H9 (cell line): ENCODE data around the gene ATXN7. TPM values are rescaled to one million over a fixed set of nuclear protein-coding genes. Genes with fewer than 3 reads are reported as not detected.

ENCODE experiments used
- DNase-seq: peaks from one replicate; pipeline ENCODE4 v3.0.0-alpha.2; 2017
- H2AFZ ChIP-seq: one replicate; pipeline ENCODE4 v1.6.1; 2013; ENCODE audit warnings: mild to moderate bottlenecking, low read length, control low read depth, moderate library complexity
- H2AK5ac ChIP-seq: 2 replicates; pipeline ENCODE4 v1.6.1; 2013; ENCODE audit warnings: low read length, control low read depth, mixed read lengths; ENCODE audit not compliant: insufficient read length
- H2BK120ac ChIP-seq: one replicate; pipeline ENCODE4 v1.6.1; 2013; ENCODE audit warnings: low read depth, mild to moderate bottlenecking, low read length, control low read depth, inconsistent platforms; ENCODE audit not compliant: poor library complexity, severe bottlenecking
- H2BK12ac ChIP-seq: 2 replicates; pipeline ENCODE4 v1.6.1; 2013; ENCODE audit warnings: low read length, control low read depth, mixed read lengths, low read depth; ENCODE audit not compliant: insufficient read length
- H2BK15ac ChIP-seq: 2 replicates; pipeline ENCODE4 v1.6.1; 2013; ENCODE audit warnings: low read depth, low read length, control low read depth
- H2BK20ac ChIP-seq: one replicate; pipeline ENCODE4 v1.6.1; 2013; ENCODE audit warnings: low read depth, mild to moderate bottlenecking, low read length, control low read depth, inconsistent platforms; ENCODE audit not compliant: poor library complexity, severe bottlenecking
- H2BK5ac ChIP-seq: 2 replicates; pipeline ENCODE4 v1.6.1; 2013; ENCODE audit warnings: low read length, control low read depth, mixed read lengths; ENCODE audit not compliant: insufficient read length
- H3K14ac ChIP-seq: 2 replicates; pipeline ENCODE4 v1.6.1; 2013; ENCODE audit warnings: low read length, control low read depth; ENCODE audit not compliant: insufficient read depth
- H3K18ac ChIP-seq: 2 replicates; pipeline ENCODE4 v1.6.1; 2013; ENCODE audit warnings: low read depth, mild to moderate bottlenecking, mixed read lengths, low read length, control low read depth; ENCODE audit not compliant: insufficient read length
- H3K23ac ChIP-seq: 2 replicates; pipeline ENCODE4 v1.6.1; 2013; ENCODE audit warnings: low read length, control low read depth, mixed read lengths, low read depth; ENCODE audit not compliant: insufficient read length
- H3K23me2 ChIP-seq: 2 replicates; pipeline ENCODE4 v1.6.1; 2013; ENCODE audit warnings: low read depth, mild to moderate bottlenecking, mixed read lengths, low read length, control low read depth; ENCODE audit not compliant: insufficient read length, poor library complexity, severe bottlenecking
- H3K27ac ChIP-seq: 2 replicates; pipeline ENCODE4 v1.5.1; 2013; ENCODE audit warnings: low read length, control low read depth, mixed read lengths, low read depth; ENCODE audit not compliant: insufficient read length
- H3K27me3 ChIP-seq: 2 replicates; pipeline ENCODE4 v1.6.1; 2013; ENCODE audit warnings: low read length, control low read depth, inconsistent platforms; ENCODE audit not compliant: insufficient read depth
- H3K4ac ChIP-seq: 2 replicates; pipeline ENCODE4 v1.6.1; 2013; ENCODE audit warnings: low read depth, mild to moderate bottlenecking, control low read depth, inconsistent platforms, low read length, moderate library complexity
- H3K4me1 ChIP-seq: 2 replicates; pipeline ENCODE4 v1.6.1; 2013; ENCODE audit warnings: low read length, control low read depth, inconsistent platforms; ENCODE audit not compliant: insufficient read depth
- H3K4me2 ChIP-seq: 2 replicates; pipeline ENCODE4 v1.6.1; 2013; ENCODE audit warnings: low read length, control low read depth, mixed read lengths; ENCODE audit not compliant: insufficient read length, insufficient read depth
- H3K56ac ChIP-seq: 2 replicates; pipeline ENCODE4 v1.6.1; 2013; ENCODE audit warnings: low read depth, mild to moderate bottlenecking, mixed read lengths, low read length, control low read depth; ENCODE audit not compliant: insufficient read length
- H3K79me1 ChIP-seq: 2 replicates; pipeline ENCODE4 v1.6.1; 2013; ENCODE audit warnings: low read depth, mild to moderate bottlenecking, moderate library complexity, low read length, control low read depth, inconsistent platforms; ENCODE audit not compliant: insufficient read depth, poor library complexity, severe bottlenecking
- H3K79me2 ChIP-seq: 2 replicates; pipeline ENCODE4 v1.6.1; 2013; ENCODE audit warnings: low read length, control low read depth, inconsistent platforms; ENCODE audit not compliant: insufficient read depth
- H3K9ac ChIP-seq: 2 replicates; pipeline ENCODE4 v1.6.1; 2013; ENCODE audit warnings: low read length, control low read depth, mixed read lengths; ENCODE audit not compliant: insufficient read length; ENCODE audit errors: extremely low read depth
- H3K9me3 ChIP-seq: one replicate; pipeline ENCODE4 v1.6.1; 2013; ENCODE audit warnings: low read depth, low read length, inconsistent platforms; ENCODE audit not compliant: control insufficient read depth
- H3T11ph ChIP-seq: one replicate; pipeline ENCODE4 v1.6.1; 2013; ENCODE audit warnings: mild to moderate bottlenecking, low read length, control low read depth, inconsistent platforms
- H4K20me1 ChIP-seq: one replicate; pipeline ENCODE4 v1.6.1; 2013; ENCODE audit not compliant: control insufficient read depth, insufficient read length, insufficient read depth
- H4K5ac ChIP-seq: 2 replicates; pipeline ENCODE4 v1.6.1; 2013; ENCODE audit warnings: low read depth, mild to moderate bottlenecking, mixed read lengths, low read length, control low read depth; ENCODE audit not compliant: insufficient read length
- H4K8ac ChIP-seq: replicated peaks from 2 replicates; pipeline ENCODE4 v1.6.1; 2013; ENCODE audit warnings: low read length, control low read depth, mixed read lengths, low read depth; ENCODE audit not compliant: insufficient read length
- H4K91ac ChIP-seq: 2 replicates; pipeline ENCODE4 v1.6.1; 2013; ENCODE audit warnings: low read depth, mild to moderate bottlenecking, moderate library complexity, mixed read lengths, low read length, control low read depth; ENCODE audit not compliant: insufficient read length
- H3K27ac Mint-ChIP-seq, 3 experiments: 2 replicates in 2 of 3; 3 replicates in 1 of 3; pipeline ENCODE4 v1.8.0; 2020 to 2021; ENCODE audit warnings: mixed read lengths in 3 of 3, mild to moderate bottlenecking in 1 of 3, moderate library complexity in 1 of 3
- H3K27me3 Mint-ChIP-seq: 2 replicates; pipeline ENCODE4 v1.8.0; 2021; ENCODE audit warnings: low read depth, mild to moderate bottlenecking, moderate library complexity, mixed read lengths
- H3K36me3 Mint-ChIP-seq, 3 experiments: 2 replicates in 2 of 3; 3 replicates in 1 of 3; pipeline ENCODE4 v1.8.0; 2020 to 2021; ENCODE audit warnings: low read depth in 3 of 3, mixed read lengths in 3 of 3; ENCODE audit not compliant: insufficient read depth in 1 of 3
- H3K4me1 Mint-ChIP-seq, 2 experiments: 2 replicates each; pipeline ENCODE4 v1.8.0; 2020; ENCODE audit warnings: mixed read lengths in 2 of 2
- H3K4me3 Mint-ChIP-seq, 2 experiments: 2 replicates in 1 of 2; 3 replicates in 1 of 2; pipeline ENCODE4 v1.8.0; 2020 to 2021; ENCODE audit warnings: mild to moderate bottlenecking in 2 of 2, mixed read lengths in 2 of 2, moderate library complexity in 1 of 2
- H3K9me3 Mint-ChIP-seq, 2 experiments: 2 replicates in 1 of 2; 3 replicates in 1 of 2; pipeline ENCODE4 v1.8.0; 2020; ENCODE audit warnings: mild to moderate bottlenecking in 2 of 2, mixed read lengths in 2 of 2, moderate library complexity in 1 of 2
- CTCF ChIP-seq: fragments of 200-600 bp; sonication (generic); conservative IDR thresholded peaks from 3 replicates; pipeline ENCODE4 v1.8.0; 2021; ENCODE audit warnings: antibody characterized with exemption, mild to moderate bottlenecking
- WGBS: extraction: QIAGEN DNeasy Blood & Tissue Kit; methylation state at CpG from one replicate; pipeline ENCODE4 v1.1.7; 2013; ENCODE audit warnings: missing lambda C conversion rate, low lambda C conversion rate, mixed read lengths; ENCODE audit not compliant: insufficient read length; ENCODE audit errors: extremely low coverage; 5-methylcytosine and 5-hydroxymethylcytosine counted together
- total RNA-seq: library from RNA; stranded (reverse); gene quantifications from 2 replicates; pipeline ENCODE4 v1.2.1, GENCODE V29; 2021

ATXN7 gene
- total RNA-seq, 1 experiment from 2014 or later, result 21.5 TPM

- Histone ChIP-seq H3K23me2 (peaks cover 10% of the 10 kb centered on the region), H2AK5ac (no peak overlapping the region), H3K27me3 (no peaks in the 10 kb centered on the region), H4K20me1 (no peaks in the 10 kb centered on the region), H3K56ac (no peak overlapping the region), H4K8ac (no peak overlapping the region), H4K91ac (no peak overlapping the region), H2AFZ (no peak overlapping the region), H3K27ac (no peak overlapping the region), H2BK20ac (no peak overlapping the region), H3K79me2 (no peaks in the 10 kb centered on the region), H3K4me1 (no peaks in the 10 kb centered on the region), H3K23ac (no peak overlapping the region), H3K14ac (no peak overlapping the region), H3T11ph (no peak overlapping the region), H2BK120ac (no peak overlapping the region), H3K9ac (no peak overlapping the region), H2BK5ac (no peak overlapping the region), H2BK12ac (no peak overlapping the region), H2BK15ac (no peak overlapping the region), H3K18ac (no peak overlapping the region), H3K4me2 (no peak overlapping the region), H3K9me3 (no peaks in the 10 kb centered on the region), H4K5ac (no peak overlapping the region), H3K4ac (no peak overlapping the region), H3K79me1 (no peaks in the 10 kb centered on the region)
- TF ChIP-seq CTCF, result no peak
- Mint-ChIP-seq H3K4me1 (peaks cover 21 to 26% of the 10 kb centered on the region in 2 experiments), H3K27ac (no peak overlapping the region), H3K36me3 (peaks cover 4 to 11% (median 7%) of the 10 kb centered on the region in 3 experiments; a peak in 6 of 7 replicates), H3K27me3 (no peaks in the 10 kb centered on the region; the same call in none of the 2 replicates), H3K9me3 (no peaks in the 10 kb centered on the region; a peak in 1 of 5 replicates), H3K4me3 (no peak overlapping the region)
- WGBS, result no CpG with 5 or more reads among the region's 4 CpGs
- DNase-seq, result no peak
Measured at GRCh38 chr3:63910001-63910400, 46.3 kb downstream of the ATXN7 start.
